ENCODE results near the gene OR2L8.
"Not testable (repeated sequence)": the region's sequence is repeated elsewhere in the genome, so short reads cannot be mapped to it uniquely, and the experiment has no call there.

Gene OR2L8

DNA sequence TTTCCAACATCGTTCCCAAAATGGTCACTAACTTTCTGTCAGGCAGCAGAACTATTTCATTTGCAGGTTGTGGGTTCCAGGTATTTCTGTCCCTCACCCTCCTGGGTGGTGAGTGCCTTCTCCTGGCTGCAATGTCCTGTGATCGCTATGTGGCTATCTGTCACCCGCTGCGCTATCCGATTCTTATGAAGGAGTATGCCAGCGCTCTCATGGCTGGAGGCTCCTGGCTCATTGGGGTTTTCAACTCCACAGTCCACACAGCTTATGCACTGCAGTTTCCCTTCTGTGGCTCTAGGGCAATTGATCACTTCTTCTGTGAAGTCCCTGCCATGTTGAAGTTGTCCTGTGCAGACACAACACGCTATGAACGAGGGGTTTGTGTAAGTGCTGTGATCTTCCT, 14.7 kb upstream of the OR2L8 start:
- Histone ChIP-seq H3K27ac (ENCODE audit: low read depth, low read length) (no peak overlapping the region), H3K4me3 (ENCODE audit: low read length) (no peak overlapping the region), H3K36me3 (ENCODE audit: insufficient read depth, low read length) (no peaks in the 10 kb centered on the region), H3K9me3 (ENCODE audit: insufficient read depth, low read depth, low read length) (peaks cover 90% of the 10 kb centered on the region), H3K9ac (ENCODE audit: low read depth, low read length) (no peak overlapping the region), H3K4me1 (ENCODE audit: insufficient read depth, low read length) (no peaks in the 10 kb centered on the region), H3K27me3 (ENCODE audit: insufficient read depth, low read length) (no peaks in the 10 kb centered on the region)
- 92% methylated on average over 8 of the region's 8 CpGs for WGBS

DNA sequence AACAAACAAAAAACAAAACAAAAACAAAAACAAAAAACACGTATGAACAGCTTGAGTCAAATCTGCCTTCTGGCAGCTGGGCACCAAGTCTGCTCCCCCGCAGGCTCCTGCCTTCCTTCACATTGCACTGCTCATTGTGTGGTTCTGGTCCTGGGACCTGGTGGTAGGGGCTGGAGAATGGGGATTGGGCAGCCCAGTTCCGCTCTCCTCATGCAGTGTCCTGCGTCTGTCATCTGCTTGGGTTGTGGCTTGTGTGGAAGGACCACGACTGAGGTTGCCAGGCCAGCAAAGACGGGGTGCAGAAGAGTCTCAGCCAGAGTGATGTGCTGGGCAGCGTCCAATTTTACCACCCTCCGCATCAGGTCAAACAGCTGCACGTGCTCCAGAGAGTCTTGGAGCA, 12.9 kb upstream of the OR2L8 start:
- WGBS = 85% methylated on average over 9 of the region's 9 CpGs
- H3K4me1 ChIP-seq (ENCODE audit: insufficient read depth, low read length) = no peaks in the 10 kb centered on the region
- no peak overlapping the region for H3K4me3 ChIP-seq (ENCODE audit: low read length)
- H3K9ac ChIP-seq (ENCODE audit: low read depth, low read length) = no peak overlapping the region
- no peaks in the 10 kb centered on the region for H3K27me3 ChIP-seq (ENCODE audit: insufficient read depth, low read length)
- H3K36me3 ChIP-seq (ENCODE audit: insufficient read depth, low read length) = no peaks in the 10 kb centered on the region
- peaks cover 89% of the 10 kb centered on the region for H3K9me3 ChIP-seq (ENCODE audit: insufficient read depth, low read depth, low read length)
- no peak overlapping the region for H3K27ac ChIP-seq (ENCODE audit: low read depth, low read length)

DNA sequence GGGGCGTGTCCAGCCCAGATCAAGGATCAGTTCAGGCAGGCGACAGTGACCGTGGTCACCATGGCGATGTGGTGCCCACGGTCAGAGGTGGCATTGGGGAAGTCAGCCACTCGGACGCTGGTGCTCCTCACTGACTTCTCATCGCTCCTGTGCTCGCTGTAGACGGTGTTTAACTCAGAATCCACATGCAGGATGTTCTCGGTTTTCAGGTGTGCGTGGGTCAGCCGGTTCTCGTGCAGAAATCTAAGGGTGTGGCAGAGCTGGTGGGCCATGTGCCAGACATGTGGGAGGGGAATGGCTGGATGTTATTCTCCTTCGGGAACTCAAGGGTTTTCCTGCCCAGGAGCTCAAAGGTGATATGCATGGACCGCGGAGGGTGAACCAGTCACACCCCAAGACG, 12.2 kb upstream of the OR2L8 start:
- no peak overlapping the region for H3K9ac ChIP-seq (ENCODE audit: low read depth, low read length)
- H3K36me3 ChIP-seq (ENCODE audit: insufficient read depth, low read length) = no peaks in the 10 kb centered on the region
- H3K4me1 ChIP-seq (ENCODE audit: insufficient read depth, low read length) = no peaks in the 10 kb centered on the region
- H3K27ac ChIP-seq (ENCODE audit: low read depth, low read length) = no peak overlapping the region
- no peaks in the 10 kb centered on the region for H3K27me3 ChIP-seq (ENCODE audit: insufficient read depth, low read length)
- H3K4me3 ChIP-seq (ENCODE audit: low read length) = 0 out of 2 replicates have a peak overlapping the region, but pooled peaks have one; percentile 23
- peaks cover 90% of the 10 kb centered on the region for H3K9me3 ChIP-seq (ENCODE audit: insufficient read depth, low read depth, low read length)
- WGBS = 92% methylated on average over 18 of the region's 18 CpGs

DNA sequence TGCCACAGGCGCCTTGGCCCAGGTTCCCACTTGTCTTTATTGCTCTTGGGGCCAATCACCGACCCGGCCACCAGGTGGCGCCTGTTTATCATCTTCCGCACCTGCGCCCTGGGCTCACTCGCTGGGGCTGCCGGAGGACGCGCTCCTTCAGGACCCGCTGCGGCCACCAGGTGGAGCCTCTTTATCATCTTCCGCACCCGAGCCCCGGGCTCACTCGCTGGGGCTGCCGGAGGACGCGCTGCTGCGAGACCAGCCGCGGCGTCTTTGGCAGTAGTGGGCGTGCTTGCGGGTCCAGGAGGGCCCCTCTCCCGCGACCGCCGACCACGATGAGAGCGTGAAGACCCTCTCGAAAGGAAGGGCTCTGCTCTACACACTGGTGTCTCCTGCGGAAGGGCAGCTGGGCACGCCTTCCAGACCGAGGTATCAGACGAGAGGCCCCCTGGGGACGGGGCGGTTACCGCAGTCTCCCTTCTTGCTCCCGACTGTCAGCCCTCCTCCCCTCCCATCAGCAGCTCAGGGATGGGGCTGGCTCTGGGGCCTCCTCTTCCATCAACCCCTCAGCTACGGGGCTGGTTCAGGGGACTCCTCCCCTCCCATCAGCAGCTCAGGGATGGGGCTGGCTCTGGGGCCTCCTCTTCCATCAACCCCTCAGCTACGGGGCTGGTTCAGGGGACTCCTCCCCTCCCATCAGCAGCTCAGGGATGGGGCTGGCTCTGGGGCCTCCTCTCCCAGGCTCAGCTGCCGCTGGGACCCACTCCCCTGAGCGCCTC, 11.5 kb upstream of the OR2L8 start:
- not testable (repeated sequence) for H3K27ac ChIP-seq (ENCODE audit: low read depth, low read length); H3K9ac ChIP-seq (ENCODE audit: low read depth, low read length); H3K4me1 ChIP-seq (ENCODE audit: insufficient read depth, low read length); H3K36me3 ChIP-seq (ENCODE audit: insufficient read depth, low read length); H3K27me3 ChIP-seq (ENCODE audit: insufficient read depth, low read length)
- 85% methylated on average over 42 of the region's 44 CpGs for WGBS
- H3K9me3 ChIP-seq (ENCODE audit: insufficient read depth, low read depth, low read length) = peaks cover 90% of the 10 kb centered on the region
- H3K4me3 ChIP-seq (ENCODE audit: low read length) = peak overlapping the region; percentile 38; the same call in 1 of the 2 replicates

DNA sequence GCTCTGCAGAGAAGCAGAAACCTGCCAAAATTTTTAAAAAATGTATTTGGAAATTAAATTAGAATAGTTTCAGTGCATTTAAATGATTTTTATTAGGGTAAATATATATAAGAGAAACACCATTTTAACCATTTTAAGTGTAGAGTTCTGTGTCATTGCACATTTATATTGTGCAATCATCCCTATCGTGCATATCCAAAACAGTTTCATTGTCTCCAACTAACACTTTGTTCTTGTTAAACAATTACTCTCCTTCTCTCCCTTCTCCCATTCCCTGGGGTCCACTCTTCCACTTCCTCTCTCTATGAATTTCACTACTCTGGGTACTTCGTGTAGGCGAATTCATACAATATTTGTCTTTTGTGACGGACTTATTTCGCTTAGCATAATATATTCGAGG, 6.0 kb upstream of the OR2L8 start:
- peaks cover 95% of the 10 kb centered on the region for H3K9me3 ChIP-seq (ENCODE audit: insufficient read depth, low read depth, low read length)
- H3K36me3 ChIP-seq (ENCODE audit: insufficient read depth, low read length) = no peaks in the 10 kb centered on the region
- no peak overlapping the region for H3K9ac ChIP-seq (ENCODE audit: low read depth, low read length)
- WGBS = 83% methylated on average over 6 of the region's 6 CpGs
- H3K27me3 ChIP-seq (ENCODE audit: insufficient read depth, low read length) = no peaks in the 10 kb centered on the region
- H3K4me3 ChIP-seq (ENCODE audit: low read length) = no peak overlapping the region
- H3K4me1 ChIP-seq (ENCODE audit: insufficient read depth, low read length) = no peaks in the 10 kb centered on the region
- no peak overlapping the region for H3K27ac ChIP-seq (ENCODE audit: low read depth, low read length)

DNA sequence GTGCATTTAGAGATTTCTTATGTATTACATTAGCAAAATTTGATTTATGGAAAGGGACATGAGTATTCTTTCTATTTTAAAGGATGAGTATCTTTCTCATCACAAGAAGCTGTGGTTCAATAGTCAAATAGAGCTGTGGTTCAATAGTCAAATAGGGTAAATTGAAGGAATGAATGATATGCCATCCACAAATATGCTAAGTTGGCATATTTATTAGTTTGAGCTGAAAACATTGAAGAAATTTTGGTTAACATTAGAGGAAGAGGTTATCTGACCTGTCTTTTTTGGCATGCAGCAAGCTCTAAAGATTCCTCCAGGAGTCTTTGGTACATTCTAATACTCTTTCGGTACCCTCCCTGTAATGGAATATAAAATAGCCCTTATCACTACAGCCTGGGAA, 4.8 kb downstream of the OR2L8 start:
- WGBS = 100% methylated on average over 1 of the region's 1 CpG
- H3K27ac ChIP-seq (ENCODE audit: low read depth, low read length) = no peak overlapping the region
- H3K36me3 ChIP-seq (ENCODE audit: insufficient read depth, low read length) = no peaks in the 10 kb centered on the region
- H3K27me3 ChIP-seq (ENCODE audit: insufficient read depth, low read length) = no peaks in the 10 kb centered on the region
- H3K4me3 ChIP-seq (ENCODE audit: low read length) = no peak overlapping the region
- H3K9me3 ChIP-seq (ENCODE audit: insufficient read depth, low read depth, low read length) = peaks cover 52% of the 10 kb centered on the region
- H3K9ac ChIP-seq (ENCODE audit: low read depth, low read length) = no peak overlapping the region
- H3K4me1 ChIP-seq (ENCODE audit: insufficient read depth, low read length) = no peaks in the 10 kb centered on the region

DNA sequence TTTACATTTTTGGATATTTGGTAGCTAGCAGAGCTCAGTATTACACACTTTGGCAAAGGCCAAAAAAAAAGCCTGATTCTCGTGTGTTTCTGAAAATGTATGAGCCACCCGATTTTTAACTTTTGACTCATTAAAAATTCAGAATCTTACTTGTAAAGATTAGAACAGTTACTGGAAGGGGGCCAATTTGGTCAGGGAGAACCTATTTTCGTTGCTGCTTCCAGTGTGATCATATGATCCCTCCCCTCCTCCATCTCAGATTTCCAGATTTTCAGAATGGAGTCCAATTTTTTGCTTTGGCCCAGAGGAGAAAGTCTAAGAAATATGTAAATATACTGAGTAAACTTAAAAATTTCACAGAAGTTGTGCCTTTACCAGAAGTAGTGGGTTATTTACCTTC, 13.1 kb downstream of the OR2L8 start:
- H3K27me3 ChIP-seq (ENCODE audit: insufficient read depth, low read length) = no peaks in the 10 kb centered on the region
- WGBS = 50% methylated on average over 3 of the region's 3 CpGs

DNA sequence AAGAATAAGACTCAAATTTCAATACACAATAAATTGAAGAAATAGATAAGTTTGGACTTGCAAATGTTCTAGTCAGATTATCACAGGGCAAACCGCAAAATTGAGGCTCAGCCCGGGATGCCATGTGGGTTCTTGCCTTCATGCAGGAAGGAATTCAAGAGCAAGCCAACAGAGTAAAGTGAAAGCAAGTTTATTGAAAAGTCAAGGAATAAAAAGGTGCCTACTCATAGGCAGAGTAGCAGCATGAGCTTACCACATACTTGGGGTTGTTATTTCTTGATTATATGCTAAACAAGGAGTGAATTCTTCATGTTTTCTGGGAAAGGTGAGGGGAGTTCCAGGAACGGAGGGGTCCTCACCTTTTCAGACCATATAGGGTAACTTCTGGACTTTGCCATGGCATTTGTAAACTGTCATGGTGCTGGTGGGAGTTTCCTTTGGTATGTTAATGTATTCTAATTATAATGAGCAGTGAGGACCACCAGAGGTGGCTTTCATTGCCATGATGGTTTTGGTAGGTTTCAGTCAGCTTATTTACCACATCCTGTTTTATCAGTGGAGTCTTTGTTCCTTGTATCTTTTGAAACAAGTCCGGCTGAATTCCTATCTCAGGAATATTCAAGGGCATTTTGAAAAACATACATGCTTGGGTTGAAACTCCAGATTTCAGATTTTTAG, 14.4 kb downstream of the OR2L8 start:
- no peaks in the 10 kb centered on the region for H3K4me1 ChIP-seq (ENCODE audit: insufficient read depth, low read length)
- no peak overlapping the region for H3K9ac ChIP-seq (ENCODE audit: low read depth, low read length)
- no peaks in the 10 kb centered on the region for H3K27me3 ChIP-seq (ENCODE audit: insufficient read depth, low read length)
- peaks cover 67% of the 10 kb centered on the region for H3K9me3 ChIP-seq (ENCODE audit: insufficient read depth, low read depth, low read length)
- no peaks in the 10 kb centered on the region for H3K36me3 ChIP-seq (ENCODE audit: insufficient read depth, low read length)
- 83% methylated on average over 4 of the region's 4 CpGs for WGBS
- no peak overlapping the region for H3K4me3 ChIP-seq (ENCODE audit: low read length)
- H3K27ac ChIP-seq (ENCODE audit: low read depth, low read length) = no peak overlapping the region

More for the DNA sequence above, 13.1 kb downstream of the OR2L8 start:
- Histone ChIP-seq H3K4me3 (ENCODE audit: low read length) (no peak overlapping the region), H3K9ac (ENCODE audit: low read depth, low read length) (no peak overlapping the region), H3K9me3 (ENCODE audit: insufficient read depth, low read depth, low read length) (peaks cover 57% of the 10 kb centered on the region), H3K36me3 (ENCODE audit: insufficient read depth, low read length) (no peaks in the 10 kb centered on the region), H3K27ac (ENCODE audit: low read depth, low read length) (no peak overlapping the region), H3K4me1 (ENCODE audit: insufficient read depth, low read length) (no peaks in the 10 kb centered on the region)

DNA sequence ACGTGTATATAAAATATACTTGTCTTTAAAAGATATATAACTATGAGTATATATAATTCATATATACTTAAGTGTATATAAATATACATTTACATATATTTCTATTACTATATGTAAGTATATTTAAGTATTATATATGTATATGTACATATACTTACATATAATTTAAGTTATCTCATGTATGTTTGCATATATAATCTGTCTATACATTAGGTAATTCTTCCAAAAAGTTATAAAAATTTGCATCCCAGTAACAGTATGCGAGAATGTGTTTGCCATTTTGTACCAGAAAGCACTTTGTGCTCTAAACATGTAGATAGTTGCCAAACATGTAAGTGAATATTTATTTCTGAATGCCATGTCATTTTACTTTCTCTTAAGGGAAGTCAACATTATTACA, 16.3 kb downstream of the OR2L8 start, which contains the start of gene OR2AK2:
OR2AK2 (plus strand) TSS at position 301 of the 400 bp plus-strand sequence. CDS start 144 bp downstream, outside the sequence.
- Histone ChIP-seq H3K36me3 (ENCODE audit: insufficient read depth, low read length) (no peaks in the 10 kb centered on the region), H3K9ac (ENCODE audit: low read depth, low read length) (no peak within 1 kb of the TSS), H3K9me3 (ENCODE audit: insufficient read depth, low read depth, low read length) (peaks cover 75% of the 10 kb centered on the region), H3K27ac (ENCODE audit: low read depth, low read length) (no peak within 1 kb of the TSS), H3K27me3 (ENCODE audit: insufficient read depth, low read length) (no peaks in the 10 kb centered on the region), H3K4me3 (ENCODE audit: low read length) (no peak within 1 kb of the TSS), H3K4me1 (ENCODE audit: insufficient read depth, low read length) (no peaks in the 10 kb centered on the region)
- no CpG with 5 or more reads among the region's 2 CpGs for WGBS

DNA sequence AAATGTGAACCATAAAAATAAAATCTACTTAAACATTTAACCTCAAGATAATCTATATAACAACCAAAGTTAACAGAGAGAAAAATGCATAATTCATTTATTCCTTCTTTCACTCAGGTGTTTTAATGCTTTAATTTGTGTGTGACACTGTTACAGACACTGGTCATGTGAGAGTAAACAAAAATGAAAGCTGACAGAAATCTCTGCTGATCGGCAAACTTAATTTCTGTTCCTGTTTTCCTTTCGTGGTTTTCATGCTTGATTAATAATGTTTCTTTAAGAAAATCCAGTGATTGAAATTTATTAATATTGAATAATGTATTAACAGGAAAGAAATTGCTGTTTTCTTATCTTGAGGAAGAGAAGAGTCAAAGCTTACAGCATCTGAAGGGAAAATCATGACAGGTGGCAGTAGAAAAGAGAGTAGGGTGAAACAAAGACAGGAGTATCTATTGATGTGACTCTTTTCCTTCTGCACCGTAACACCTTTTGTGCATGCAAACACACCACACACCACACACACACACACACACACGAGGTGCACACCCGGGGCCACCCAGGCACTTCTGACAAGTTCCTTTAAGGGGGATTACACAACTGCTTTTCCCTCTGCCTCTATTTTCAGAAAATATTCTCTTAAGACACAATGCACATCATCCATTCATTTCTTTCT, 18.0 kb downstream of the OR2L8 start:
- WGBS = 77% methylated on average over 5 of the region's 5 CpGs
- Histone ChIP-seq H3K36me3 (ENCODE audit: insufficient read depth, low read length) (no peaks in the 10 kb centered on the region), H3K27me3 (ENCODE audit: insufficient read depth, low read length) (no peaks in the 10 kb centered on the region), H3K4me1 (ENCODE audit: insufficient read depth, low read length) (no peaks in the 10 kb centered on the region), H3K4me3 (ENCODE audit: low read length) (no peak overlapping the region), H3K9me3 (ENCODE audit: insufficient read depth, low read depth, low read length) (peaks cover 83% of the 10 kb centered on the region), H3K27ac (ENCODE audit: low read depth, low read length) (no peak overlapping the region), H3K9ac (ENCODE audit: low read depth, low read length) (no peak overlapping the region)

DNA sequence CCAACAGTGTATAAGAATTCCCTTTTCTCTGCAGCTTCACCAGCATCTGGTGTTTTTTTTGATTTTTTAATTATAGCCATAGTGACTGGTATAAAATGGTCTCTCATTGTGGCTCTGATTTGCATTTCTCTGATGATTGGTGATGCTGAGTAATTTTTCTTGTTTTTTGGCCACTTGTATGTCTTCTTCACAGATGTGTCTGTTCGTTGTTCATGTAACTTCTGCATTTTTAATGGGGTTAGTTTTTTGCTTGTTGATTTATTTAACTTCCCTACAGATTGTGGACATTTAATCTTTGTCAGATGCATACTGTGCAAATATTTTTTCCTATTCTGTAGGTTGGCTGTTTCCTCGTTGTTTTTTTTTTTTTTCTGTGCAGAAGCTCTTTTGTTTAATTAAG, 44.3 kb downstream of the OR2L8 start:
- Histone ChIP-seq H3K27me3 (ENCODE audit: insufficient read depth, low read length) (no peaks in the 10 kb centered on the region), H3K36me3 (ENCODE audit: insufficient read depth, low read length) (no peaks in the 10 kb centered on the region), H3K9ac (ENCODE audit: low read depth, low read length) (no peak overlapping the region), H3K4me1 (ENCODE audit: insufficient read depth, low read length) (no peaks in the 10 kb centered on the region), H3K27ac (ENCODE audit: low read depth, low read length) (no peak overlapping the region), H3K4me3 (ENCODE audit: low read length) (no peak overlapping the region), H3K9me3 (ENCODE audit: insufficient read depth, low read depth, low read length) (peaks cover 96% of the 10 kb centered on the region)
- WGBS = 65% methylated on average over 2 of the region's 2 CpGs

Data from HUES64 (cell line).